Transverse colon (tissue), 3 donors: Measurements from ENCODE around the gene ADCY2.

Experiments used
- EP300 ChIP-seq: sonication (generic); formaldehyde crosslinking; IDR thresholded peaks from one replicate; pipeline ENCODE4 v1.6.1; 2017; ENCODE audit warnings: antibody characterized with exemption, low read depth
- POLR2A ChIP-seq: fragments of 450-650 bp; IDR thresholded peaks from one replicate; pipeline ENCODE4 v1.6.1; 2016; ENCODE audit warnings: antibody characterized with exemption, mild to moderate bottlenecking, moderate library complexity
- TF ChIP-seq, protein P1 (sequence below), 5 experiments: fragments of 200-600 bp in 3 of 5; fragments of 450-650 bp in 2 of 5; sonication (generic) in 3 of 5; IDR thresholded peaks; 1 replicate in 2 of 5; 2 replicates in 3 of 5; pipeline ENCODE4 v1.5.1; 2016 to 2017; ENCODE audit warnings: antibody characterized with exemption in 5 of 5, inconsistent platforms in 3 of 5, mild to moderate bottlenecking in 2 of 5, moderate library complexity in 1 of 5

DNA sequence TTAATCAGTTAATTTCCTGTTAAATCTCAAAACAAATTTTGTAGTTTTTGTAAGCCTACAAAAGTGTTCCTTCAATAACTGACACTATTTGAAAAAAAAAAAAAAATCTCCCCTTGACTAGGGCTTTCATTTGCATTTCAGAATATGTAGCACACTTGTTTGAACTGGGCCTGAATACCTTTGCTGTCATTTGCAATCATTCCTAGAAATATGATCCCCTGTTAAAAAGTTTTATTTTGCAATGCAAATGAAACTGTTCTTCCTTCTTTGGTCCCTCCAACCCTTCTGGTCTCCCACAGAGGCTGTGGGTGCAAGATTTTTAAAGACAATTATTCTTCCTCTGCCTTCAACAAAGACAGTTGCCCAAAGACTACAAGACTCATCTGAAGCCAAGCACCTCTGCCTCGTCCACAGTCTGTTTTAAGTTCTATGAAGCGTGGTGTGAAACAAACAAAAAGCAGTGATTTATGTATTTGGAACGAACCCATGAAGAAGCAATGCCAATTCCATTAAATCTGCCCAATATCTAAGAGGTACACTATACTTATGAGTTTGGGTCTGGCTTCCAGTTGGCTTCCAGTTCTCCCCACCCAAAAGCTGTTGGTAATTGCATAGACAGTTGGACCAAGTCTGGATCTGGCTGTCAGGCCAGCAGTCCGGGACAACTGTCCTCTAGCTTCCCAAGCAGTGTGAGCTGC lies 388.9 kb downstream of the ADCY2 start:
- TF ChIP-seq POLR2A (no peak), EP300 (no peak)
- TF ChIP-seq, protein P1, sequence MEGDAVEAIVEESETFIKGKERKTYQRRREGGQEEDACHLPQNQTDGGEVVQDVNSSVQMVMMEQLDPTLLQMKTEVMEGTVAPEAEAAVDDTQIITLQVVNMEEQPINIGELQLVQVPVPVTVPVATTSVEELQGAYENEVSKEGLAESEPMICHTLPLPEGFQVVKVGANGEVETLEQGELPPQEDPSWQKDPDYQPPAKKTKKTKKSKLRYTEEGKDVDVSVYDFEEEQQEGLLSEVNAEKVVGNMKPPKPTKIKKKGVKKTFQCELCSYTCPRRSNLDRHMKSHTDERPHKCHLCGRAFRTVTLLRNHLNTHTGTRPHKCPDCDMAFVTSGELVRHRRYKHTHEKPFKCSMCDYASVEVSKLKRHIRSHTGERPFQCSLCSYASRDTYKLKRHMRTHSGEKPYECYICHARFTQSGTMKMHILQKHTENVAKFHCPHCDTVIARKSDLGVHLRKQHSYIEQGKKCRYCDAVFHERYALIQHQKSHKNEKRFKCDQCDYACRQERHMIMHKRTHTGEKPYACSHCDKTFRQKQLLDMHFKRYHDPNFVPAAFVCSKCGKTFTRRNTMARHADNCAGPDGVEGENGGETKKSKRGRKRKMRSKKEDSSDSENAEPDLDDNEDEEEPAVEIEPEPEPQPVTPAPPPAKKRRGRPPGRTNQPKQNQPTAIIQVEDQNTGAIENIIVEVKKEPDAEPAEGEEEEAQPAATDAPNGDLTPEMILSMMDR (IDR thresholded peaks at IDR 0.05) = no peak
